Breast epithelium (tissue), 4 donors: ENCODE measurements around the gene IL22RA2. TPM values are rescaled to one million over a fixed set of nuclear protein-coding genes. Genes with fewer than 3 reads are reported as not detected.

Experiments used
- DNase-seq, 2 donors: peaks; one replicate each; pipeline ENCODE4 v3.0.0-alpha.2; 2019; ENCODE audit warnings: low spot score in 2 of 2
- H3K27ac ChIP-seq, 2 donors: fragments of 200-600 bp; sonication (generic) in 1 of 2; one replicate each; pipeline ENCODE4 v1.5.1; 2016 to 2019; ENCODE audit warnings: mild to moderate bottlenecking in 1 of 2
- H3K27me3 ChIP-seq, 2 donors: fragments of 200-600 bp; sonication (generic) in 1 of 2; one replicate each; pipeline versions ENCODE4 v1.5.1 to v1.6.0; 2017 to 2019; ENCODE audit warnings: control low read depth in 1 of 2, mild to moderate bottlenecking in 1 of 2
- H3K36me3 ChIP-seq: fragments of 200-600 bp; one replicate; pipeline ENCODE4 v1.5.1; 2019
- H3K4me1 ChIP-seq, 2 donors: fragments of 200-600 bp; sonication (generic); one replicate each; pipeline ENCODE4 v1.5.1; 2016 to 2019; ENCODE audit warnings: control low read depth in 1 of 2
- H3K4me3 ChIP-seq, 3 donors: fragments of 200-600 bp; sonication (generic); 1 replicate in 2 of 3; 2 replicates in 1 of 3; pipeline ENCODE4 v1.5.1; 2016 to 2019; ENCODE audit warnings: mild to moderate bottlenecking in 3 of 3, moderate library complexity in 2 of 3
- H3K9me3 ChIP-seq, 2 donors: fragments of 200-600 bp; sonication (generic) in 1 of 2; one replicate each; pipeline ENCODE4 v1.5.1; 2016 to 2019; ENCODE audit warnings: control low read depth in 1 of 2
- POLR2A ChIP-seq: fragments of 450-650 bp; IDR thresholded peaks from one replicate; pipeline ENCODE4 v1.6.1; 2016; ENCODE audit warnings: antibody characterized with exemption, mild to moderate bottlenecking, moderate library complexity
- POLR2AphosphoS5 ChIP-seq, 3 donors: sonication (generic); formaldehyde crosslinking; IDR thresholded peaks; one replicate each; pipeline ENCODE4 v1.6.1; 2017; ENCODE audit warnings: antibody characterized with exemption in 3 of 3
- intact Hi-C: fragments of 100-400 bp; cut with DNase I; formaldehyde crosslinking; loops from one replicate; pipeline ENCODE4 v1.15.1; 2023; ENCODE audit warnings: low total_unique reads
- total RNA-seq, 3 donors: library from RNA; depleted of rRNA; stranded (reverse); fragments of >200 nt; gene quantifications; one replicate each; pipeline ENCODE4 v1.1.0, GENCODE V29; 2016
- TF ChIP-seq, protein P1 (sequence below), 3 donors: fragments of 450-650 bp; IDR thresholded peaks; one replicate each; pipeline ENCODE4 v1.5.1; 2016 to 2017; ENCODE audit warnings: antibody characterized with exemption in 3 of 3, mild to moderate bottlenecking in 3 of 3, moderate library complexity in 3 of 3

IL22RA2 gene
- total RNA-seq, 3 donors from 2014 or later: 0.15 TPM; not detected in 2

DNA sequence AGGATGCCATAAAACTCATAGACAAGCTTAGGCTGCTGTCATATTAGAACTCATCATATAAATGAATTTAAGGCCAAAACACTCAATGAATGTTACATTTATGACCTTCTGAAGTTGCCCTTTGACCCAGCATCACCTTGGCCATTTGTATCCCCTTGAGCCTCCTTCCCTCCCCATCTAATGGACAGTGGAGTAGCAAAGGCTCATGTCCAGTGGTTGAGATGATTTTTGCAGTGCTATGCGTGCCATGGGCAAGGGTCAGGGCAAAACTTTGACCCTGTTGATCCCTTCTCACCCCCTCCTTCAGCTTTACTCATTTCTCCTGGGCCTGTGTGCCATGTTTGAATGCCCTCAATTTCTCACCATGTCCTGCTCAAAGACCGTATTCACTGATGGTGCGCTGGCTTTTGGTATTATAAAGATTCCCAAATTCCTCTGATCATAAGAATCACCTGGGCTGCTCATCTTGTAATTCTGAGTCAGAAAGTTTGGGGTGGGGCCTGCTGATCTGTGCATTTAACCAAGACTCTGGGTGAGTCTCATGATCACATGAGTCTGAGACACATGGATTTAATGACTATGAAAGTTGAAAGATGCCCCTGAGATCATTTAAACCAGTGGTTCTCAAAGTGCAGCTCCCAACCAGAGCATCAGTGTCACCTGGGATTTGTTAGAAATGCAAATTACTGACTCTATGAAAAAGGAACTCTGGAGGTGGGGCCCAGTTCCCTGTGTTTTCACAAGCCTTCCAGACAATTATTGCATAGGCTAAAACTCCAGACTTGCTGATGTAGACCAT, 71.2 kb downstream of the IL22RA2 start:
- Histone ChIP-seq H3K4me1 (no peaks in the 10 kb centered on the region), H3K4me3 (no peak overlapping the region), H3K27ac (no peak overlapping the region), H3K9me3 (no peaks in the 10 kb centered on the region), H3K27me3 (no peaks in the 10 kb centered on the region), H3K36me3 (no peaks in the 10 kb centered on the region)
- no peak for DNase-seq
- TF ChIP-seq POLR2A (no peak), POLR2AphosphoS5 (IDR thresholded peaks at IDR 0.05) (no peak)
- TF ChIP-seq, protein P1, sequence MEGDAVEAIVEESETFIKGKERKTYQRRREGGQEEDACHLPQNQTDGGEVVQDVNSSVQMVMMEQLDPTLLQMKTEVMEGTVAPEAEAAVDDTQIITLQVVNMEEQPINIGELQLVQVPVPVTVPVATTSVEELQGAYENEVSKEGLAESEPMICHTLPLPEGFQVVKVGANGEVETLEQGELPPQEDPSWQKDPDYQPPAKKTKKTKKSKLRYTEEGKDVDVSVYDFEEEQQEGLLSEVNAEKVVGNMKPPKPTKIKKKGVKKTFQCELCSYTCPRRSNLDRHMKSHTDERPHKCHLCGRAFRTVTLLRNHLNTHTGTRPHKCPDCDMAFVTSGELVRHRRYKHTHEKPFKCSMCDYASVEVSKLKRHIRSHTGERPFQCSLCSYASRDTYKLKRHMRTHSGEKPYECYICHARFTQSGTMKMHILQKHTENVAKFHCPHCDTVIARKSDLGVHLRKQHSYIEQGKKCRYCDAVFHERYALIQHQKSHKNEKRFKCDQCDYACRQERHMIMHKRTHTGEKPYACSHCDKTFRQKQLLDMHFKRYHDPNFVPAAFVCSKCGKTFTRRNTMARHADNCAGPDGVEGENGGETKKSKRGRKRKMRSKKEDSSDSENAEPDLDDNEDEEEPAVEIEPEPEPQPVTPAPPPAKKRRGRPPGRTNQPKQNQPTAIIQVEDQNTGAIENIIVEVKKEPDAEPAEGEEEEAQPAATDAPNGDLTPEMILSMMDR (IDR thresholded peaks at IDR 0.05): no peak
- intact Hi-C loops: no loop called here

DNA sequence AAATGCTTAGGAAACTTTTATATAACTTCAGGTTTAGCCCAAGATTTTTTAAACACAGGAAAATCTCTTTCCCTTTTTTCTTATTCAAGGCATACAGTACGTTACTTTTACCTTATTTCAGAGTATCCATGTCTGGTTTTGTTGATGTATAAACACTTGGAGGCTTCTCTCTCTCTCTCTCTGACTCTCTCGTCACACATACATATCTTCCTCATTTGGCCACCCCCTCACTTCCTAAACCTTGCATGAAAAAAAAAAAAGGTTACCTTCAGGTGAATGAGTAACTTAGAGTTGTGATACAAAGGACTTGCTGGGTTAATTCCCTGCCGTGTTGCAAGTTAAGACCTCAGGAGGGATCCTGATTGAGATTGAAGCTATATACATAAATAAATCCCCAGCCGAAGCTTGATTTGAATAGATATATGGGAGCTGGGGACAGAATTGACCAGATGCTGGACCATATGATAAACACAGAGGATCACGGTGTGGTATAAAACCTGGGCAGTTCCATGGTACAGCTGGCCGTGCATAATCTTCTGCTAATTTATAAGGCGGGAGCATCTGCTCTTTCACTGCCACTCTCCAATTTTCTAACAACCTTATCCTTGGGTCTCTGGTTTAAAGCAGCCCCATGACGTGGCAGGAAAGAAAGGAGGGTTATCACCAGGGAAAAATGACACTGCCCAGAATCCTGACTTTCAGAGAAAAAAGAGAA, 73.6 kb downstream of the IL22RA2 start:
- intact Hi-C loops: no loop called here
- Histone ChIP-seq H3K4me1 (no peaks in the 10 kb centered on the region), H3K9me3 (no peaks in the 10 kb centered on the region), H3K27ac (peak overlapping the region; percentile 24 to 27), H3K4me3 (no peak overlapping the region), H3K36me3 (no peaks in the 10 kb centered on the region), H3K27me3 (no peaks in the 10 kb centered on the region)
- TF ChIP-seq, protein P1 (IDR thresholded peaks at IDR 0.05): no peak
- TF ChIP-seq POLR2AphosphoS5 (IDR thresholded peaks at IDR 0.05): no peak
- TF ChIP-seq POLR2A: no peak
- no peak for DNase-seq

DNA sequence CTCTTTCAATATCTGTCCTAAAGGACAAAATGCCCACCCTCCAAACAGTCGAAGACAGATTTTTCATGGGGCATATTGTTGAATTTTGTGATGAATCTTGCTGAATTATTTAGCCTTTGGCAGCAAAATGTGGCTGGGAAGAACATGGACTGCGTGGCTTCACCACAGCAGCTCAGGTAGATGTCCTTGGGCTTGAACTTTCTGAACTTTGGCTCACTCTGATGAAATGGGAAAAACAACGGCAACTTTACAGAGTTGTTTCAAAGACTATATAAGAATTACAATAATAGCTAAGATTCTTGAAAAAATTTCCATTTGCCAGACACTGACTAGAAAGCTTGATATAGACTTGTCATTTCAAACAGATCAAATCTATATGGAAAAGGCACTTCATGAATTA, 75.9 kb downstream of the IL22RA2 start:
- DNase-seq: no peak
- Histone ChIP-seq H3K27me3 (no peaks in the 10 kb centered on the region), H3K36me3 (no peaks in the 10 kb centered on the region), H3K27ac (peak overlapping the region in 1 of 2 donors; percentile 30), H3K4me1 (no peaks in the 10 kb centered on the region), H3K9me3 (no peaks in the 10 kb centered on the region), H3K4me3 (no peak overlapping the region)
- intact Hi-C loops: no loop called here
- TF ChIP-seq POLR2AphosphoS5 (IDR thresholded peaks at IDR 0.05): no peak
- TF ChIP-seq, protein P1 (IDR thresholded peaks at IDR 0.05): no peak

DNA sequence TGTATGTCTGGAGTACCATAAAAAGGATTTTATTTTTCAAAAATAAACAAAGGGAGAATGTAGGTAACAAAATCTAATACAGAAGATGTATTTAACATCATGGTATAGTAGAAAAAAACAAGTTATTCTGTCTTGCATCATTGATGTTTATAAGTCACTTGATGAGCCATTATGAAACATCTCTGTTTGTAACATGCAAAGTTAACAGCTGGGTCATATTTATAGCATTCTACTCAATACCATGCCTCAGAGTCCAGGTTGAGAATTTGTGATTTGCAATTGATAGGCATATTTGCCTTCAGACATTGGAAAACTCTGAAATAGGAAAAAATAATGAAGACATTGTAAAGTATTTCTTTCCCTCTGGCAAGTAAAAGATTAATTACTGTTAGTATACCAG, 76.4 kb downstream of the IL22RA2 start:
- no peak for DNase-seq
- no peak overlapping the region for H3K4me3 ChIP-seq
- H3K4me1 ChIP-seq: no peaks in the 10 kb centered on the region
- intact Hi-C loops: no loop called here
- H3K9me3 ChIP-seq: no peaks in the 10 kb centered on the region
- H3K36me3 ChIP-seq: no peaks in the 10 kb centered on the region
- TF ChIP-seq, protein P1 (IDR thresholded peaks at IDR 0.05): no peak
- no peak for TF ChIP-seq POLR2A
- no peaks in the 10 kb centered on the region for H3K27me3 ChIP-seq
- H3K27ac ChIP-seq: peak overlapping the region in 1 of 2 donors; percentile 30

DNA sequence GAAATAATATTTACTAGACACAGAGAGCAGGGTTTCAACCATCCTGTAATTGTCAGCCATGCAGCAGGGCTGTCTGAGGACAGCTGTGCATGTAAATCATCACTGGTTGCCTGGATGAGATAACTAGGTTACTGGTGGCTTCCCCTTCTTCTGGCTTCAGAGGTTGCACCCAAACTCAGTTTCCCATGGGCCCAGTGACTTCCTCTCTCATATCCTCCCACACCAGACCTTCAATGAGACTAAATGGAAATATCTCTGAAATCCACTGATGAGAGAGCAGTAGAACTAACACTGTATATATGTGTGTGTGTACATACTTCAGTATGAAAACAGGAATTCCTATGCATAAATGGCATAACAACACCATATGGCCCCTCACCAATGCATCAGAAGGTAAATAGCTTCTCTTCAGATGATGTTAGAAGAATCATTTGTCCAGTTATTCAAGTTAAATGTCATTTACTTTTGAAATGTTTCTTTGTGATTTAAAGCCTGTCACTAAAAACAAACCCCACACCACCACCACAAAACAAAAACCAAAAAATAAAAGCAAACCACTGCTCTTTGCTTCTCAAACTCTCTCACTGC, 77.7 kb downstream of the IL22RA2 start:
- Histone ChIP-seq H3K9me3 (no peaks in the 10 kb centered on the region), H3K36me3 (no peaks in the 10 kb centered on the region), H3K27me3 (no peaks in the 10 kb centered on the region), H3K4me1 (no peaks in the 10 kb centered on the region), H3K4me3 (no peak overlapping the region), H3K27ac (no peak overlapping the region)
- intact Hi-C loops: no loop called here
- no peak for DNase-seq
- no peak for TF ChIP-seq POLR2AphosphoS5 (IDR thresholded peaks at IDR 0.05)
- TF ChIP-seq POLR2A: no peak
- TF ChIP-seq, protein P1 (IDR thresholded peaks at IDR 0.05): no peak
